ENCODE results near the gene DDX39A. TPM values are rescaled to one million over a fixed set of nuclear protein-coding genes. Genes with fewer than 3 reads are reported as not detected.

DDX39A gene
- total and polyA plus RNA-seq, 2 of the 8 experiments (the other 6 are each of a cell fraction or from before 2014, with no cell fraction given): 139 TPM

- H2BK20ac ChIP-seq (ENCODE audit: low read length): no peak overlapping the region
- no peak overlapping the region for H2BK12ac ChIP-seq (ENCODE audit: low read depth, low read length)
- no peaks in the 10 kb centered on the region for H3K27me3 ChIP-seq (replicated peaks in 1 of 4; ENCODE audit: control insufficient read depth in 3 of 4, extremely low read depth in 1 of 4, insufficient read depth in 3 of 4, low read length in 3 of 4)
- TF ChIP-seq TAF1 (IDR thresholded peaks at IDR 0.05; ENCODE audit: low read depth, low read length) (no peak), GABPA (IDR thresholded peaks at IDR 0.05; ENCODE audit: borderline replicate concordance, insufficient read depth, low read length) (no peak)
- H3K18ac ChIP-seq (ENCODE audit: extremely low read depth, low read length): no peak overlapping the region
- H3K56ac ChIP-seq (replicated peaks; ENCODE audit: insufficient read length, low read depth, low read length): no peak overlapping the region
- no peak overlapping the region for H3K4me2 ChIP-seq (ENCODE audit: insufficient read depth in 1 of 2, low read depth in 2 of 2, low read length in 2 of 2)
- H2BK120ac ChIP-seq (replicated peaks; ENCODE audit: low read depth, low read length): no peak overlapping the region
- no peaks in the 10 kb centered on the region; the same call in 1 of the 2 replicates for H3K23me2 ChIP-seq (ENCODE audit: low read depth, low read length)
- no peaks in the 10 kb centered on the region for H3K79me2 ChIP-seq (ENCODE audit: control insufficient read depth in 1 of 2, insufficient read depth in 2 of 2, low read length in 2 of 2)
- H3K27ac ChIP-seq (ENCODE audit: low read depth, low read length): no peak overlapping the region
- no peak overlapping the region for H3K14ac ChIP-seq (ENCODE audit: insufficient read length)
- ChIA-PET POLR2A (ENCODE audit: partially characterized antibody) (interaction anchor here (0.5 to 2.2 kb wide), 6 partner anchors 14 to 242 kb away, joined by 3 to 7 read pairs (median 4); partner anchors contain the start of gene ASF1B), CTCF (ENCODE audit: partially characterized antibody) (interaction anchor here (0.6 to 1.7 kb wide), 7 partner anchors 10 to 179 kb away, joined by 3 to 8 read pairs (median 3); no protein-coding TSS in a partner anchor)
- peak overlapping the region; percentile 5; the same call in 1 of the 2 replicates for H2AFZ ChIP-seq (ENCODE audit: low read length)
- no peak overlapping the region for H4K8ac ChIP-seq (ENCODE audit: extremely low read depth, insufficient read depth, low read length)
- H2BK5ac ChIP-seq (ENCODE audit: low read depth, low read length): no peak overlapping the region
- H3K9ac ChIP-seq (replicated peaks in 1 of 4; ENCODE audit: extremely low read depth in 1 of 4, low read depth in 3 of 4, low read length in 3 of 4): no peak overlapping the region
- H3K36me3 ChIP-seq (ENCODE audit: control insufficient read depth in 2 of 4, insufficient read depth in 4 of 4, low read length in 3 of 4): no peaks in the 10 kb centered on the region
- no peak overlapping the region for H2BK15ac ChIP-seq (ENCODE audit: low read length)
- no peak overlapping the region for H4K91ac ChIP-seq (replicated peaks; ENCODE audit: insufficient read length, low read length)
- 55% methylated on average over 4 of the region's 4 CpGs; no CpG with 5 or more reads in 1 of the 2 experiments for WGBS, 2 experiments (ENCODE audit: extremely low coverage in 1 of 2, insufficient coverage in 1 of 2, insufficient read length in 1 of 2, insufficient replicate concordance in 2 of 2, low coverage in 1 of 2, low lambda C conversion rate in 2 of 2, missing lambda C conversion rate in 1 of 2)
- H3K9me3 ChIP-seq (ENCODE audit: insufficient read depth in 2 of 2, low read depth in 1 of 2, low read length in 1 of 2): no peaks in the 10 kb centered on the region
- H4K5ac ChIP-seq (ENCODE audit: insufficient read length, low read depth, low read length): no peak overlapping the region
- no peak overlapping the region for H3K4ac ChIP-seq (replicated peaks; ENCODE audit: insufficient read length, low read depth, low read length)
- H3K4me1 ChIP-seq (replicated peaks in 1 of 4; ENCODE audit: control insufficient read depth in 3 of 4, insufficient read depth in 4 of 4, low read length in 3 of 4): peaks cover 0 to 21% (median 9%) of the 10 kb centered on the region in 4 experiments; a peak in 4 of 7 replicates
- H3K4me3 ChIP-seq (ENCODE audit: extremely low read depth in 1 of 4, insufficient read depth in 2 of 4, low read depth in 3 of 4, low read length in 4 of 4): no peak overlapping the region
- no peak for DNase-seq (ENCODE audit: low read depth in 1 of 2, low spot score in 2 of 2)
- no peaks in the 10 kb centered on the region for H4K20me1 ChIP-seq (replicated peaks in 1 of 2; ENCODE audit: control insufficient read depth in 1 of 2, insufficient read depth in 2 of 2, low read length in 2 of 2)
- H3K23ac ChIP-seq (ENCODE audit: insufficient read length): no peak overlapping the region
- no peak overlapping the region for H2AK5ac ChIP-seq (ENCODE audit: low read depth, low read length)
- FAIRE-seq: no peak
- no peaks in the 10 kb centered on the region for H3K79me1 ChIP-seq (ENCODE audit: low read depth, low read length)
These were observed 40.3 kb downstream of the DDX39A start for GRCh38 chr19:14378890-14379289.

Measured in H1 (cell line).